CD4-positive, alpha-beta memory T cell (primary cell): ENCODE results near the gene TGIF2. TPM values are rescaled to one million over a fixed set of nuclear protein-coding genes. Genes with fewer than 3 reads are reported as not detected.
A peak's percentile ranks its signal among the peaks of the same experiment; 100 is the strongest.
"Not testable (repeated sequence)": the region's sequence is repeated elsewhere in the genome, so short reads cannot be mapped to it uniquely, and the experiment has no call there.

ENCODE experiments used
- CTCF ChIA-PET: fragments of 350-600 bp; sonication (Branson Sonifier 250); formaldehyde crosslinking; loops from one replicate; lab custom pipeline; 2021; ENCODE audit warnings: inconsistent platforms; ENCODE audit not compliant: partially characterized antibody; lab: Charles Lee
- POLR2A ChIA-PET: fragments of 350-600 bp; sonication (Branson Sonifier 250); formaldehyde crosslinking; loops from one replicate; lab custom pipeline; 2021; ENCODE audit not compliant: partially characterized antibody; lab: Charles Lee
- DNase-seq, 5 donors: peaks; one replicate each; pipeline versions ENCODE4 v3.0.0 to v3.0.0-alpha.2; 2020 to 2022; ENCODE audit warnings: mixed read lengths in 1 of 5
- H3K27ac ChIP-seq: one replicate; pipeline ENCODE4 v1.7.0; 2013; ENCODE audit warnings: low read depth, low read length
- H3K27me3 ChIP-seq: 2 replicates; pipeline ENCODE4 v1.7.0; 2013; ENCODE audit warnings: mild to moderate bottlenecking, low read length, moderate library complexity; ENCODE audit not compliant: insufficient read depth
- H3K36me3 ChIP-seq: 2 replicates; pipeline ENCODE4 v1.7.0; 2013; ENCODE audit warnings: mild to moderate bottlenecking, low read length, moderate library complexity; ENCODE audit not compliant: insufficient read depth
- H3K4me1 ChIP-seq: 2 replicates; pipeline ENCODE4 v1.7.0; 2013; ENCODE audit warnings: mild to moderate bottlenecking, low read length, moderate library complexity; ENCODE audit not compliant: insufficient read depth
- H3K4me3 ChIP-seq, 2 donors: one replicate each; pipeline ENCODE4 v1.7.0; 2013; ENCODE audit warnings: low read length in 2 of 2, mild to moderate bottlenecking in 1 of 2
- H3K9me3 ChIP-seq, 2 donors: one replicate each; pipeline ENCODE4 v1.7.0; 2013; ENCODE audit warnings: low read length in 2 of 2, control low read depth in 1 of 2; ENCODE audit not compliant: control insufficient read depth in 1 of 2
- H3K27ac Mint-ChIP-seq, 7 donors: one replicate each; pipeline ENCODE4 v1.8.0; 2020 to 2021; ENCODE audit warnings: mixed read lengths in 7 of 7, mild to moderate bottlenecking in 6 of 7, inconsistent platforms in 3 of 7, moderate library complexity in 3 of 7
- H3K27me3 Mint-ChIP-seq, 2 donors: one replicate each; pipeline ENCODE4 v1.8.0; 2020 to 2021; ENCODE audit warnings: mixed read lengths in 2 of 2
- H3K36me3 Mint-ChIP-seq, 2 donors: one replicate each; pipeline ENCODE4 v1.8.0; 2020 to 2021; ENCODE audit warnings: mixed read lengths in 2 of 2, inconsistent platforms in 1 of 2, mild to moderate bottlenecking in 1 of 2
- H3K4me1 Mint-ChIP-seq, 4 donors: one replicate each; pipeline ENCODE4 v1.8.0; 2020 to 2021; ENCODE audit warnings: mixed read lengths in 4 of 4, mild to moderate bottlenecking in 1 of 4
- H3K4me3 Mint-ChIP-seq, 8 donors: one replicate each; pipeline ENCODE4 v1.8.0; 2020 to 2021; ENCODE audit warnings: mixed read lengths in 8 of 8, mild to moderate bottlenecking in 7 of 8, moderate library complexity in 6 of 8, inconsistent platforms in 3 of 8
- H3K9me3 Mint-ChIP-seq, 8 donors: one replicate each; pipeline ENCODE4 v1.8.0; 2020 to 2021; ENCODE audit warnings: mixed read lengths in 8 of 8, mild to moderate bottlenecking in 5 of 8, inconsistent platforms in 3 of 8, moderate library complexity in 1 of 8
- intact Hi-C: fragments of 100-400 bp; cut with micrococcal nuclease; formaldehyde crosslinking; loops from one replicate; pipeline ENCODE4 v1.15.1; 2023
- polyA plus RNA-seq, 2 donors: library from polyadenylated mRNA; unstranded; fragments of 300-500 nt; fragmentation: Illumina TruSeq; gene quantifications; one replicate each; pipeline ENCODE4 v1.2.3, GENCODE V29; 2021
- total RNA-seq, 2 experiments: library from RNA; stranded (reverse); gene quantifications; one replicate each; pipeline ENCODE4 v1.2.3, GENCODE V29; 2021

The TGIF2 gene
- total and polyA plus RNA-seq, 4 experiments from 2014 or later, result 19.2 to 35.0 (median 28.2) TPM

- CTCF ChIA-PET, result interaction anchor here (0.8 to 1.4 kb wide), 3 partner anchors 10 to 22 kb away, joined by 3 to 4 read pairs (median 4); partner anchors contain the start of gene SLA2
- Histone ChIP-seq H3K27ac (no peak overlapping the region), H3K4me1 (peaks cover 16% of the 10 kb centered on the region), H3K27me3 (no peaks in the 10 kb centered on the region), H3K9me3 (no peaks in the 10 kb centered on the region), H3K36me3 (peaks cover 39% of the 10 kb centered on the region), H3K4me3 (no peak overlapping the region)
- Mint-ChIP-seq H3K4me1 (peaks cover 24 to 57% (median 28%) of the 10 kb centered on the region in 4 donors), H3K4me3 (peak overlapping the region in 1 of 8 donors; percentile 52), H3K36me3 (peaks cover 35 to 62% of the 10 kb centered on the region in 2 donors), H3K9me3 (no peaks in the 10 kb centered on the region), H3K27ac (peak overlapping the region; percentile 30 to 94 (median 81)), H3K27me3 (no peaks in the 10 kb centered on the region)
- DNase-seq, result no peak
- intact Hi-C loops, result no loop called here
- POLR2A ChIA-PET, result interaction anchor here (1.0 kb wide), 1 partner anchor 29 kb away, joined by 3 read pairs; the partner anchor contains the start of gene RAB5IF
Measured at GRCh38 chr20:36634342-36634741, 60.9 kb downstream of the TGIF2 start.

- H3K4me3 ChIP-seq, DNase-seq, CTCF ChIA-PET, POLR2A ChIA-PET, H3K27me3 Mint-ChIP-seq, H3K9me3 Mint-ChIP-seq, intact Hi-C loops, H3K27me3 ChIP-seq, H3K4me3 Mint-ChIP-seq, H3K27ac Mint-ChIP-seq, H3K9me3 ChIP-seq, H3K27ac ChIP-seq: not testable (repeated sequence)
- Histone ChIP-seq H3K4me1 (peaks cover 30% of the 10 kb centered on the region), H3K36me3 (peaks cover 46% of the 10 kb centered on the region)
- Mint-ChIP-seq H3K4me1 (peaks cover 19 to 48% (median 24%) of the 10 kb centered on the region in 4 donors), H3K36me3 (peaks cover 30 to 50% of the 10 kb centered on the region in 2 donors)
Measured at GRCh38 chr20:36638876-36639400, 65.5 kb downstream of the TGIF2 start.

GRCh38 chr20:36641506-36641843 is 68.1 kb downstream of the TGIF2 start:
- H3K4me3 ChIP-seq, result no peak overlapping the region
- peak overlapping the region; percentile 24 to 97 (median 88) for H3K27ac Mint-ChIP-seq
- ChIA-PET POLR2A (interaction anchor here (7.1 kb wide), 1 partner anchor 33 kb away, joined by 131 read pairs; the partner anchor contains the start of gene RAB5IF), CTCF (interaction anchor here (6.4 to 6.8 kb wide), 2 partner anchors 30 to 37 kb away, joined by 55 to 83 read pairs; partner anchors contain the start of gene RAB5IF)
- intact Hi-C loops, result no loop called here
- peak overlapping the region in 1 of 8 donors; percentile 1 for H3K4me3 Mint-ChIP-seq
- H3K9me3 ChIP-seq, result no peaks in the 10 kb centered on the region
- H3K4me1 Mint-ChIP-seq, result peaks cover 28 to 63% (median 40%) of the 10 kb centered on the region in 4 donors
- H3K36me3 Mint-ChIP-seq, result peaks cover 19 to 50% of the 10 kb centered on the region in 2 donors
- H3K36me3 ChIP-seq, result peaks cover 28% of the 10 kb centered on the region
- no peaks in the 10 kb centered on the region for H3K27me3 Mint-ChIP-seq
- H3K27me3 ChIP-seq, result no peaks in the 10 kb centered on the region
- H3K9me3 Mint-ChIP-seq, result no peaks in the 10 kb centered on the region
- DNase-seq, result no peak
- no peak overlapping the region for H3K27ac ChIP-seq
- peaks cover 38% of the 10 kb centered on the region for H3K4me1 ChIP-seq

- ChIA-PET POLR2A (interaction anchor here (1.0 to 7.1 kb wide), 3 partner anchors 13 to 34 kb away, joined by 3 to 131 read pairs (median 90); partner anchors contain the start of gene RAB5IF), CTCF (interaction anchor here (0.5 to 6.8 kb wide), 4 partner anchors 17 to 37 kb away, joined by 3 to 83 read pairs (median 32); partner anchors contain the start of gene RAB5IF)
- H3K4me3 Mint-ChIP-seq, result peak overlapping the region in 7 of 8 donors; percentile 46 to 98 (median 68)
- H3K36me3 Mint-ChIP-seq, result peaks cover 15 to 47% of the 10 kb centered on the region in 2 donors
- no peaks in the 10 kb centered on the region for H3K27me3 ChIP-seq
- no peak overlapping the region for H3K27ac ChIP-seq
- no peak overlapping the region for H3K4me3 ChIP-seq
- peaks cover 45% of the 10 kb centered on the region for H3K4me1 ChIP-seq
- peaks cover 29 to 69% (median 45%) of the 10 kb centered on the region in 4 donors for H3K4me1 Mint-ChIP-seq
- H3K9me3 Mint-ChIP-seq, result no peaks in the 10 kb centered on the region
- peak overlapping the region; percentile 79 to 97 (median 90) for H3K27ac Mint-ChIP-seq
- H3K9me3 ChIP-seq, result no peaks in the 10 kb centered on the region
- H3K36me3 ChIP-seq, result peaks cover 28% of the 10 kb centered on the region
- intact Hi-C loops, result no loop called here
- H3K27me3 Mint-ChIP-seq, result no peaks in the 10 kb centered on the region
- no peak for DNase-seq
Measured at GRCh38 chr20:36642136-36642535, 68.7 kb downstream of the TGIF2 start.

Other genes with a start within 250 kb of the TGIF2 start
- not detected for gene MYL9, start 32.1 kb upstream of the TGIF2 start, total RNA-seq
- not detected for gene MYL9, start 32.1 kb upstream of the TGIF2 start, polyA plus RNA-seq
- gene RAB5IF, start 32.2 kb downstream of the TGIF2 start, total RNA-seq, result 10 to 100 TPM; 63.4 to 67.5 TPM
- 100 to 1,000 TPM; 162 to 212 TPM for gene RAB5IF, start 32.2 kb downstream of the TGIF2 start, polyA plus RNA-seq
- gene SLA2, start 72.6 kb downstream of the TGIF2 start, total RNA-seq, result 10 to 100 TPM; 28.7 to 29.9 TPM
- 10 to 100 TPM; 12.7 to 14.3 TPM for gene SLA2, start 72.6 kb downstream of the TGIF2 start, polyA plus RNA-seq
- gene NDRG3, start 172.5 kb downstream of the TGIF2 start, total RNA-seq, result 10 to 100 TPM; 36.1 to 36.2 TPM
- 10 to 100 TPM; 53.2 to 73.4 TPM for gene NDRG3, start 172.5 kb downstream of the TGIF2 start, polyA plus RNA-seq
- gene DSN1, start 200.2 kb downstream of the TGIF2 start, total RNA-seq, result 10 to 100 TPM; 12.8 to 14.3 TPM
- gene DSN1, start 200.2 kb downstream of the TGIF2 start, polyA plus RNA-seq, result 1 to 10 TPM; 6.1 to 8.2 TPM